Measurements from ENCODE around the gene MAL. TPM values are rescaled to one million over a fixed set of nuclear protein-coding genes. Genes with fewer than 3 reads are reported as not detected.

The MAL gene
- total RNA-seq, 1 donor from 2014 or later = not detected

- no peaks in the 10 kb centered on the region for H3K27me3 ChIP-seq
- H3K36me3 ChIP-seq = no peaks in the 10 kb centered on the region
- H3K9me3 ChIP-seq = no peaks in the 10 kb centered on the region
- no peaks in the 10 kb centered on the region for H3K4me1 ChIP-seq
- intact Hi-C loops (cut with DNase I) = no loop called here
- DNase-seq (ENCODE audit: low spot score in 2 of 2) = no peak
- TF ChIP-seq CTCF (IDR thresholded peaks at IDR 0.05) = no peak
- no peak overlapping the region for H3K27ac ChIP-seq
- no peak overlapping the region for H3K4me3 ChIP-seq
Measured at GRCh38 chr2:95052307-95052706, 26.8 kb downstream of the MAL start.

- Histone ChIP-seq H3K27me3 (no peaks in the 10 kb centered on the region), H3K4me1 (no peaks in the 10 kb centered on the region), H3K27ac (no peak overlapping the region), H3K9me3 (no peaks in the 10 kb centered on the region), H3K4me3 (no peak overlapping the region), H3K36me3 (no peaks in the 10 kb centered on the region)
- DNase-seq (ENCODE audit: low spot score in 2 of 2) = no peak
- intact Hi-C loops (cut with DNase I) = no loop called here
- TF ChIP-seq CTCF (IDR thresholded peaks at IDR 0.05) = no peak
Measured at GRCh38 chr2:95052804-95053479, 27.4 kb downstream of the MAL start.

GRCh38 chr2:95053543-95053942 lies 28.0 kb downstream of the MAL start:
- Histone ChIP-seq H3K27me3 (no peaks in the 10 kb centered on the region), H3K27ac (no peak overlapping the region), H3K9me3 (no peaks in the 10 kb centered on the region), H3K36me3 (no peaks in the 10 kb centered on the region), H3K4me1 (no peaks in the 10 kb centered on the region), H3K4me3 (no peak overlapping the region)
- intact Hi-C loops (cut with DNase I) = no loop called here
- no peak for DNase-seq (ENCODE audit: low spot score in 2 of 2)
- TF ChIP-seq CTCF (IDR thresholded peaks at IDR 0.05) = no peak

- Histone ChIP-seq H3K4me1 (no peaks in the 10 kb centered on the region), H3K4me3 (no peak overlapping the region), H3K27ac (no peak overlapping the region), H3K36me3 (no peaks in the 10 kb centered on the region), H3K27me3 (no peaks in the 10 kb centered on the region), H3K9me3 (no peaks in the 10 kb centered on the region)
- no peak for DNase-seq (ENCODE audit: low spot score in 2 of 2)
- no peak for TF ChIP-seq CTCF (IDR thresholded peaks at IDR 0.05)
- intact Hi-C loops (cut with DNase I) = no loop called here
Measured at GRCh38 chr2:95054016-95054415, 28.5 kb downstream of the MAL start.

- DNase-seq (ENCODE audit: low spot score in 2 of 2) = no peak
- Histone ChIP-seq H3K4me3 (no peak overlapping the region), H3K9me3 (no peaks in the 10 kb centered on the region), H3K36me3 (no peaks in the 10 kb centered on the region), H3K27me3 (no peaks in the 10 kb centered on the region), H3K27ac (no peak overlapping the region), H3K4me1 (no peaks in the 10 kb centered on the region)
- no peak for TF ChIP-seq CTCF (IDR thresholded peaks at IDR 0.05)
- intact Hi-C loops (cut with DNase I) = no loop called here
Measured at GRCh38 chr2:95055262-95055661, 29.8 kb downstream of the MAL start.

- H3K4me3 ChIP-seq = no peak overlapping the region
- H3K9me3 ChIP-seq = no peaks in the 10 kb centered on the region
- H3K27me3 ChIP-seq = no peaks in the 10 kb centered on the region
- intact Hi-C loops (cut with DNase I) = no loop called here
- no peak for DNase-seq (ENCODE audit: low spot score in 2 of 2)
- TF ChIP-seq CTCF (IDR thresholded peaks at IDR 0.05) = no peak
- no peaks in the 10 kb centered on the region for H3K4me1 ChIP-seq
- H3K27ac ChIP-seq = no peak overlapping the region
- H3K36me3 ChIP-seq = no peaks in the 10 kb centered on the region
Measured at GRCh38 chr2:95056044-95056443, 30.5 kb downstream of the MAL start.
